HCT116 (cell line): Measurements from ENCODE around the gene EMB. TPM values are rescaled to one million over a fixed set of nuclear protein-coding genes. Genes with fewer than 3 reads are reported as not detected.
"Not testable (repeated sequence)": the region's sequence is repeated elsewhere in the genome, so short reads cannot be mapped to it uniquely, and the experiment has no call there.

Experiments
- ATAC-seq: fragments of 200-7000 bp; cut with Tn5 transposase; 2 replicates; pipeline ENCODE4 v1.9.1; 2020; ENCODE audit warnings: mild to moderate bottlenecking, moderate library complexity
- BruUV-seq: library from RNA; stranded (reverse); fragments of 400-500 nt; replicated peaks from 2 replicates; lab custom pipeline; 2021; lab: Mats Ljungman, UMichigan
- CTCF ChIA-PET: fragments of 300-600 bp; sonication (Branson Sonifier 250); formaldehyde crosslinking; loops from one replicate; lab custom pipeline; 2021; ENCODE audit warnings: antibody characterized with exemption; lab: Charles Lee
- POLR2A ChIA-PET: fragments of 300-600, 350-600 bp; sonication (Branson Sonifier 250); formaldehyde crosslinking; loops from one replicate; lab custom pipeline; 2021; ENCODE audit warnings: antibody characterized with exemption; lab: Charles Lee
- RAD21 ChIA-PET, 2 experiments: fragments of 300-600 bp; sonication (Branson Sonifier 250); formaldehyde crosslinking; loops; one replicate each; lab custom pipeline; 2023; ENCODE audit warnings: low total read pairs in 2 of 2; ENCODE audit not compliant: uncharacterized antibody in 2 of 2, unreplicated experiment in 2 of 2, low non-redundant PET in 1 of 2; lab: Charles Lee
- DNase-seq: peaks from one replicate; pipeline ENCODE4 v3.0.0-alpha.2; 2010; ENCODE audit warnings: low read depth, low spot score
- H2AFZ ChIP-seq: fragments of 200-600 bp; shearing (Covaris generic), sonication (generic); 2 replicates; pipeline ENCODE4 v1.6.1; 2017; ENCODE audit warnings: low read depth, mixed run types, mixed read lengths, antibody characterized with exemption, low read length; ENCODE audit not compliant: poor library complexity, severe bottlenecking
- H3K27ac ChIP-seq: 2 replicates; pipeline ENCODE4 v1.5.1; 2012; ENCODE audit warnings: low read depth, low read length
- H3K27me3 ChIP-seq: fragments of 200-600 bp; sonication (generic); 2 replicates; pipeline ENCODE4 v1.6.1; 2016; ENCODE audit warnings: mixed run types, low read length, mixed read lengths; ENCODE audit not compliant: insufficient read depth
- H3K36me3 ChIP-seq, 2 experiments: fragments of 200-500 bp in 1 of 2; fragments of 200-600 bp in 1 of 2; sonication (Bioruptor generic) in 1 of 2; sonication (generic) in 1 of 2; 2 replicates each; pipeline versions ENCODE4 v1.5.1 to v1.6.1; 2014 to 2016; ENCODE audit warnings: low read length in 2 of 2, inconsistent platforms in 1 of 2, mixed read lengths in 1 of 2, mixed run types in 1 of 2; ENCODE audit not compliant: insufficient read depth in 2 of 2, control insufficient read depth in 1 of 2
- H3K4me1 ChIP-seq, 2 experiments: fragments of 200-600 bp in 1 of 2; sonication (generic) in 1 of 2; 2 replicates each; pipeline versions ENCODE4 v1.5.1 to v1.6.1; 2012 to 2017; ENCODE audit warnings: low read length in 2 of 2, inconsistent platforms in 1 of 2, mild to moderate bottlenecking in 1 of 2, mixed read lengths in 1 of 2, mixed run types in 1 of 2, moderate library complexity in 1 of 2; ENCODE audit not compliant: insufficient read depth in 2 of 2, control insufficient read depth in 1 of 2
- H3K4me2 ChIP-seq: fragments of 200-600 bp; sonication (generic); 2 replicates; pipeline ENCODE4 v1.6.1; 2017; ENCODE audit warnings: mixed run types, low read length, mixed read lengths
- H3K4me3 ChIP-seq, 2 experiments: fragments of 200-600 bp in 1 of 2; sonication (generic) in 1 of 2; replicated peaks in 1 of 2; 2 replicates each; pipeline ENCODE4 v1.5.1; 2011 to 2016; ENCODE audit warnings: low read length in 2 of 2, control low read depth in 1 of 2, low read depth in 1 of 2, mild to moderate bottlenecking in 1 of 2, mixed read lengths in 1 of 2, mixed run types in 1 of 2
- H3K79me2 ChIP-seq: fragments of 200-600 bp; sonication (generic); 2 replicates; pipeline ENCODE4 v1.6.1; 2017; ENCODE audit warnings: mild to moderate bottlenecking, mixed run types, low read length, moderate library complexity, mixed read lengths; ENCODE audit not compliant: insufficient read depth
- H3K9ac ChIP-seq: fragments of 200-600 bp; sonication (generic); 2 replicates; pipeline ENCODE4 v1.6.1; 2016; ENCODE audit warnings: low read length, mixed read lengths
- H3K9me2 ChIP-seq: fragments of 200-600 bp; sonication (generic), shearing (Covaris generic); 2 replicates; pipeline ENCODE4 v1.6.1; 2017; ENCODE audit warnings: mixed run types, mild to moderate bottlenecking, moderate library complexity; ENCODE audit not compliant: insufficient read depth
- H3K9me3 ChIP-seq, 2 experiments: fragments of 200-500 bp in 1 of 2; fragments of 200-600 bp in 1 of 2; sonication (Bioruptor generic) in 1 of 2; sonication (generic) in 1 of 2; 2 replicates each; pipeline ENCODE4 v1.6.1; 2014 to 2017; ENCODE audit warnings: low read length in 2 of 2, mixed read lengths in 2 of 2, inconsistent platforms in 1 of 2, low read depth in 1 of 2, mild to moderate bottlenecking in 1 of 2, mixed run types in 1 of 2, moderate library complexity in 1 of 2; ENCODE audit not compliant: control insufficient read depth in 1 of 2, insufficient read depth in 1 of 2
- H4K20me1 ChIP-seq: fragments of 200-600 bp; sonication (generic), shearing (Covaris generic); 2 replicates; pipeline ENCODE4 v1.6.1; 2017; ENCODE audit warnings: mixed run types, mild to moderate bottlenecking, moderate library complexity; ENCODE audit not compliant: insufficient read depth
- EZH2 ChIP-seq: fragments of 200-600 bp; sonication (generic); IDR thresholded peaks from 2 replicates; pipeline ENCODE4 v1.6.1; 2017; ENCODE audit warnings: antibody characterized with exemption, mixed run types
- POLR2AphosphoS5 ChIP-seq: IDR thresholded peaks from 2 replicates; pipeline ENCODE4 v1.6.1; 2011; ENCODE audit warnings: mild to moderate bottlenecking, low read depth, low read length, moderate library complexity
- intact Hi-C: fragments of 100-400 bp; cut with micrococcal nuclease; formaldehyde crosslinking; loops from 2 replicates; pipeline ENCODE4 v1.10.0; 2022
- total RNA-seq: library from RNA; stranded (reverse); gene quantifications from one replicate; pipeline ENCODE4 v1.2.1, GENCODE V29; 2021; ENCODE audit not compliant: unreplicated experiment
- TF ChIP-seq, protein P1 (sequence below), 3 experiments: fragments of 200-600 bp in 1 of 3; sonication (generic) in 1 of 3; IDR thresholded peaks in 2 of 3; conservative IDR thresholded peaks in 1 of 3; 2 replicates each; pipeline ENCODE4 v1.5.1; 2012 to 2017; ENCODE audit warnings: low read depth in 2 of 3, low read length in 2 of 3, antibody characterized with exemption in 1 of 3, borderline replicate concordance in 1 of 3, control low read depth in 1 of 3, mild to moderate bottlenecking in 1 of 3, mixed read lengths in 1 of 3, mixed run types in 1 of 3, moderate library complexity in 1 of 3; ENCODE audit not compliant: insufficient read depth in 1 of 3

EMB gene
- total RNA-seq, 1 experiment from 2014 or later, result 15.2 TPM

DNA sequence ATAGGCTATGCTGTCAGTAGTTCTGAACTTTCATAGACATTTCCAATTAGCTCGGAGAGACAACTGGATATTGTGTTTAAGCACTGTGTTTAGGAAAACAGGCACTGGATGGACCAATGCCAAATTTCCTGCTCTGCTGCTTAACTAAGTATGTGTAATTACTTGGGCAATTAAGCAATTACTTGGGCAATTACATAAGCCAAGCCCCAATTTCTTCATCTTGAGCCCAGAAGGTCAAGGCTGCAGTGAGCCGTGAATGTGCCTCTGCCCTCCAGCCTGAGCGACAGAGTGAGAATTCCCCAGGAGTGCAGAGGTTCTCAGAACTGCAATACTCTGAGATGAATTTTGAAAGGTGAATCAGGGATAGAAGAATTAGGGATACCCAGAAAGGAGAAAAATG, 3.0 kb downstream of the EMB start:
- H3K4me1 ChIP-seq, H3K9me2 ChIP-seq, H3K4me3 ChIP-seq, H3K9ac ChIP-seq, H3K79me2 ChIP-seq, DNase-seq, H3K4me2 ChIP-seq, H3K27me3 ChIP-seq, H3K9me3 ChIP-seq, ATAC-seq, RAD21 ChIA-PET, H2AFZ ChIP-seq, H3K27ac ChIP-seq, BruUV-seq, intact Hi-C loops, H4K20me1 ChIP-seq, CTCF ChIA-PET, H3K36me3 ChIP-seq, POLR2A ChIA-PET: not testable (repeated sequence)

DNA sequence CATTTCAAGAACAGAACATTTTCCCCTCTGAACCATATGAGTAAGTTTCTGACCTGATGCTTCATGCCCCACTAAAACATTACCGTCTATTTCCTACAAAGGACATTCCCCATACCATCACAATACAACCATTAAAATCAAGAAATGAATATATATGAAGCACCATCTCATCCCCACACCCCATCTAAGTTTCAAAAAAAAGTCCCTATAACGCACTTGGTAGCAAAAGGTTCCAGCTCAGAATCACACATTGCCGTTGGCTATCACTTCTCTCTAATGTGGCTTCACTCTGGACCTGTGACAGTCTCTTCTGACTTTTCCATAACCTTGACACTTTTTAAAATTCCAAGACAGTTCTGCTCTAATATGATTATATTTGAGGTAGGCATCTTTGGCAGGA, 5.9 kb downstream of the EMB start:
- ChIA-PET CTCF (no interaction called here), POLR2A (no interaction called here), RAD21 (no interaction called here)
- H4K20me1 ChIP-seq, result no peaks in the 10 kb centered on the region
- no peak overlapping the region for H3K9ac ChIP-seq
- no peaks in the 10 kb centered on the region for H3K27me3 ChIP-seq
- H3K4me2 ChIP-seq, result no peak overlapping the region
- no peak overlapping the region for H3K4me3 ChIP-seq
- H3K79me2 ChIP-seq, result no peaks in the 10 kb centered on the region
- ATAC-seq (no peak), DNase-seq (no peak)
- no peaks in the 10 kb centered on the region for H3K36me3 ChIP-seq
- no peak overlapping the region for H2AFZ ChIP-seq
- no TSS peak for BruUV-seq
- H3K9me3 ChIP-seq, result no peaks in the 10 kb centered on the region
- no peak overlapping the region for H3K27ac ChIP-seq
- no peaks in the 10 kb centered on the region for H3K4me1 ChIP-seq
- intact Hi-C loops, result no loop called here
- TF ChIP-seq EZH2 (no peak), POLR2AphosphoS5 (no peak)
- TF ChIP-seq, protein P1, sequence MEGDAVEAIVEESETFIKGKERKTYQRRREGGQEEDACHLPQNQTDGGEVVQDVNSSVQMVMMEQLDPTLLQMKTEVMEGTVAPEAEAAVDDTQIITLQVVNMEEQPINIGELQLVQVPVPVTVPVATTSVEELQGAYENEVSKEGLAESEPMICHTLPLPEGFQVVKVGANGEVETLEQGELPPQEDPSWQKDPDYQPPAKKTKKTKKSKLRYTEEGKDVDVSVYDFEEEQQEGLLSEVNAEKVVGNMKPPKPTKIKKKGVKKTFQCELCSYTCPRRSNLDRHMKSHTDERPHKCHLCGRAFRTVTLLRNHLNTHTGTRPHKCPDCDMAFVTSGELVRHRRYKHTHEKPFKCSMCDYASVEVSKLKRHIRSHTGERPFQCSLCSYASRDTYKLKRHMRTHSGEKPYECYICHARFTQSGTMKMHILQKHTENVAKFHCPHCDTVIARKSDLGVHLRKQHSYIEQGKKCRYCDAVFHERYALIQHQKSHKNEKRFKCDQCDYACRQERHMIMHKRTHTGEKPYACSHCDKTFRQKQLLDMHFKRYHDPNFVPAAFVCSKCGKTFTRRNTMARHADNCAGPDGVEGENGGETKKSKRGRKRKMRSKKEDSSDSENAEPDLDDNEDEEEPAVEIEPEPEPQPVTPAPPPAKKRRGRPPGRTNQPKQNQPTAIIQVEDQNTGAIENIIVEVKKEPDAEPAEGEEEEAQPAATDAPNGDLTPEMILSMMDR (IDR thresholded peaks at IDR 0.05 in 2 of 3, conservative IDR thresholded peaks at IDR 0.05 in 1 of 3; ENCODE audit: borderline replicate concordance in 1 of 3, insufficient read depth in 1 of 3, low read depth in 2 of 3, low read length in 2 of 3), result no peak
- no peaks in the 10 kb centered on the region for H3K9me2 ChIP-seq

DNA sequence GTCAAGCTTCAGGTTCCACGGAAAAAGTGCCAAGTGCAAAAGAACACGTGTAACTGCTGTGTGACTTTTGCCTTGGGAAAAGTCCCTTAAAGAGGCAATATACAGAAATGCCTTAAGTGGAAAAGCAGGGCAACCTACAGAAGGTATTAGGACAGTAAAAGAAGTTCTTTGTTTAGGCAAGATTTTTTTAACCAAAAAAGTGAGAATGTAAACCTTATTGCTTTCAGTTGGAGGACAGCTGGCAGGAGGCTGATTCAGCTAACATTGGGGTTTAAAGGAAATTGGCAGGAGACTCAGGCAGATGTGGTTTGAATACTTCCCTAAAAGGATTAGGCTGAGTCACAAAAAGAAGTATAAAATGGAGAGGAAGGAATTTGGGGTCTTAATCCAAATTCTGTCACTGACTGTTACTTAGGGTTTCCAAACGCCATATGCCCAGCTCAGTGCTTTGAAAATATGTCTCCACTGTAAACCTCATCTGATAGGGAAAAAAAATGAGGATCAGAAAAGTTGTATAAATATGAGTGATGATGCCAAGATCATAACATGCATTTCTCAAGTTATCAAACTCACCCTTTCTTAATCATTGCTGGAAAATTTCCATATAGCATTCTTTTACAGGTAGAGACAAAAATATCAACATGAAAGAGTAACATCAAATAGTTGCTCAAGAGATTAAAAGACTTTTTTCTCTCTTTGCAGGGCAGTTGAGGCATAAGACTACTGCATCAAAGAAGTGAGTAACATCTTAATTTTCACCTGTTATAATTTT, 9.8 kb downstream of the EMB start:
- H3K4me3 ChIP-seq, H3K79me2 ChIP-seq, H3K36me3 ChIP-seq, H3K9me3 ChIP-seq, BruUV-seq, H4K20me1 ChIP-seq, intact Hi-C loops, H3K4me1 ChIP-seq, H3K27me3 ChIP-seq, DNase-seq, H2AFZ ChIP-seq, ATAC-seq, CTCF ChIA-PET, H3K4me2 ChIP-seq, H3K27ac ChIP-seq, H3K9ac ChIP-seq, POLR2A ChIA-PET, H3K9me2 ChIP-seq, RAD21 ChIA-PET: not testable (repeated sequence)
